ENCODE data around the gene MYRF. TPM values are rescaled to one million over a fixed set of nuclear protein-coding genes. Genes with fewer than 3 reads are reported as not detected.

MYRF gene
- total and polyA plus RNA-seq, 2 of the 4 experiments (the other 2 are of a cell fraction): 1.6 to 10.7 TPM

- peak; percentile 84 for TF ChIP-seq RAD21 (IDR thresholded peaks at IDR 0.05; ENCODE audit: low read length)
- no peak for TF ChIP-seq CEBPB (IDR thresholded peaks at IDR 0.05; ENCODE audit: low read depth, low read length)
- TF ChIP-seq MAFK (IDR thresholded peaks at IDR 0.05; ENCODE audit: low read depth, low read length): no peak
- TF ChIP-seq RFX5 (IDR thresholded peaks at IDR 0.05; ENCODE audit: low read depth, low read length): no peak
- TF ChIP-seq, protein P1, sequence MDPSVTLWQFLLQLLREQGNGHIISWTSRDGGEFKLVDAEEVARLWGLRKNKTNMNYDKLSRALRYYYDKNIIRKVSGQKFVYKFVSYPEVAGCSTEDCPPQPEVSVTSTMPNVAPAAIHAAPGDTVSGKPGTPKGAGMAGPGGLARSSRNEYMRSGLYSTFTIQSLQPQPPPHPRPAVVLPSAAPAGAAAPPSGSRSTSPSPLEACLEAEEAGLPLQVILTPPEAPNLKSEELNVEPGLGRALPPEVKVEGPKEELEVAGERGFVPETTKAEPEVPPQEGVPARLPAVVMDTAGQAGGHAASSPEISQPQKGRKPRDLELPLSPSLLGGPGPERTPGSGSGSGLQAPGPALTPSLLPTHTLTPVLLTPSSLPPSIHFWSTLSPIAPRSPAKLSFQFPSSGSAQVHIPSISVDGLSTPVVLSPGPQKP (IDR thresholded peaks at IDR 0.05; ENCODE audit: borderline replicate concordance, low read depth, low read length): no peak
These were observed 5.1 kb upstream of the MYRF start (continued) for GRCh38 chr11:61747192-61747966.
